ENCODE results near the gene TLX1.

TLX1 gene

DNA sequence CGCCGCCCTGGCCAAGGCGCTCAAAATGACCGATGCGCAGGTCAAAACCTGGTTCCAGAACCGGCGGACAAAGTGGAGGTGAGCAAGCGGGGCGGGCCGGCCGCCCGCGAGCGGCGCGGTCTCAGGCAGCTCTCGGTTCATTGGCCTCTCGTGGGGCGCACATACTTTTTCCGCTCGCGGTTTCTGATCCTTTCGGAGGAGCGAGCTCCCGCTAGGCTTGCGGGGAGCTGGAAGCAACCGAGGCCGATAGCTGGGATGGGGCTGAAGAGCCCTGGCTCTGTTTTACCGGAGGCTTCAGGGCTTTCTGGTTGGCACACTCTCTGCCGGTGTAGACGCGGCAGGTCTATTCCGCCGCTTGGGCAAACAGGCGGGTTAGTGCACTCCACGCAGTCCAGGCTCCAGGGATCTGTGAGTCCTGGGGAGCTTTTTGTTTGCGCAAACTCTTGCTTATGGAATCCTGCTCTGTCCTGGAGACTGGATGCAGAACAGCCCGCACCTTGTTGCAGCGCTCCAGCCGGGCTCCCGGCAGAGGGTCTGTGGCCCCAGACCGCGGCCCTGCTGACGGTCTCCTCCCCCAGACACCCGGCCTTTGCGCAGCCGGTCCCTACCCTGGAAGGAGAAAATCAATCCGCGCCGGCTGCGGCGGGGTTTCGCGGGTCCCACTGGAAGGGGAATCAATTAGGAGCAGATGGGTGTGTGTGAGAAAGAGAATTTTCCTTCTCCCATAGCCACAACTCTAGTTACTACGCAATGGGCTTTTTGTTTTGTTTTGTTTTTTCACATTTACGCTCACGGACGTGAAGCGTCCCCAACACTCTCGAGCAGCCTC lies 3.4 kb downstream of the TLX1 start:
- TF ChIP-seq CEBPB (IDR thresholded peaks at IDR 0.05) (no peak), TEAD4 (IDR thresholded peaks at IDR 0.05) (no peak), EGR1 (IDR thresholded peaks at IDR 0.05) (no peak)
- TF ChIP-seq, protein P1, sequence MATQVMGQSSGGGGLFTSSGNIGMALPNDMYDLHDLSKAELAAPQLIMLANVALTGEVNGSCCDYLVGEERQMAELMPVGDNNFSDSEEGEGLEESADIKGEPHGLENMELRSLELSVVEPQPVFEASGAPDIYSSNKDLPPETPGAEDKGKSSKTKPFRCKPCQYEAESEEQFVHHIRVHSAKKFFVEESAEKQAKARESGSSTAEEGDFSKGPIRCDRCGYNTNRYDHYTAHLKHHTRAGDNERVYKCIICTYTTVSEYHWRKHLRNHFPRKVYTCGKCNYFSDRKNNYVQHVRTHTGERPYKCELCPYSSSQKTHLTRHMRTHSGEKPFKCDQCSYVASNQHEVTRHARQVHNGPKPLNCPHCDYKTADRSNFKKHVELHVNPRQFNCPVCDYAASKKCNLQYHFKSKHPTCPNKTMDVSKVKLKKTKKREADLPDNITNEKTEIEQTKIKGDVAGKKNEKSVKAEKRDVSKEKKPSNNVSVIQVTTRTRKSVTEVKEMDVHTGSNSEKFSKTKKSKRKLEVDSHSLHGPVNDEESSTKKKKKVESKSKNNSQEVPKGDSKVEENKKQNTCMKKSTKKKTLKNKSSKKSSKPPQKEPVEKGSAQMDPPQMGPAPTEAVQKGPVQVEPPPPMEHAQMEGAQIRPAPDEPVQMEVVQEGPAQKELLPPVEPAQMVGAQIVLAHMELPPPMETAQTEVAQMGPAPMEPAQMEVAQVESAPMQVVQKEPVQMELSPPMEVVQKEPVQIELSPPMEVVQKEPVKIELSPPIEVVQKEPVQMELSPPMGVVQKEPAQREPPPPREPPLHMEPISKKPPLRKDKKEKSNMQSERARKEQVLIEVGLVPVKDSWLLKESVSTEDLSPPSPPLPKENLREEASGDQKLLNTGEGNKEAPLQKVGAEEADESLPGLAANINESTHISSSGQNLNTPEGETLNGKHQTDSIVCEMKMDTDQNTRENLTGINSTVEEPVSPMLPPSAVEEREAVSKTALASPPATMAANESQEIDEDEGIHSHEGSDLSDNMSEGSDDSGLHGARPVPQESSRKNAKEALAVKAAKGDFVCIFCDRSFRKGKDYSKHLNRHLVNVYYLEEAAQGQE (IDR thresholded peaks at IDR 0.05; ENCODE audit: low read depth): no peak
- TF ChIP-seq, protein P2, sequence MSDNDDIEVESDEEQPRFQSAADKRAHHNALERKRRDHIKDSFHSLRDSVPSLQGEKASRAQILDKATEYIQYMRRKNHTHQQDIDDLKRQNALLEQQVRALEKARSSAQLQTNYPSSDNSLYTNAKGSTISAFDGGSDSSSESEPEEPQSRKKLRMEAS (IDR thresholded peaks at IDR 0.05): no peak

DNA sequence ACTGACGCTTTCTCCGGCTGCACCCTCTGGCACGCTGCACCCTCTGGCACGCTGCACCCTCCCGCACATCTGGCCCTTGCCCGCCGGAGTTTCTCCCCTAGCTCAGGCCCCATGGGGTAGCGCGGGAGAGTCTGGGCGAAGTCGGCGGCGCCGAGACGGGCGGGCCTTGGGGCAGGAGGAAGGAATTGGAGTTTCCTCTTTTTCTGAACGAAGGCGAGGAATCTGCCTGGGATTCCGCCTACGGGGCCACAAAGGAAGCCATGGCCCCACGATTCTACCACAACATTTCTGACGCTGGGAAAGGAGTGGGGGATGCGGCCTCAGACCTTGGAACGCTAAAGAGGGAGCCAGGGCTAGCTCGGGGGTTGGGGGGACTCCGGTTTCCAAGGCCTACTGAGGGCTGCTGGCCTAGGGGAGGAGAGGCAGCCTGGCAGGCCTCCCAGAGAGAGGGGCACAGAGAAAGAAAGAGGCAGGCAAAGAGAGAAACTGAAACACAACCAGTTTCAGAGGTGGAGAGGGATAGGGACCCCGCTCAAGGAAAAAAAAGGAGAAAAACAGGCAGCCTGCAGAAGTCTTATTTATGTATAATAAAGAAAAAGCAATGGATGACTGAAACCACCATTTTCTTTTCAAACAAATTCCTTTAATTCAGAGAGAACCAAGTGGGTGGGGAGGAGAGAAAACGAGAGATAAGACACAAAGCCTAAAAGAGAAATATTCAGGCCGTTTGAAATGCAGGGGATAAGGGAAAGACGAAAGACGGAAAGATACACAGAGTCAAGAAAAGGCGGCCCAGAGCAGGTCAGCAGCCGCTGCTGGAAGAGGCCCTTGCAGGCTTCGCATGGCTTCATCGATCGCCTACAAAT lies 4.3 kb downstream of the TLX1 start:
- TF ChIP-seq TEAD4 (IDR thresholded peaks at IDR 0.05) (no peak), TAF1 (IDR thresholded peaks at IDR 0.05; ENCODE audit: low read depth) (no peak), EP300 (IDR thresholded peaks at IDR 0.05; ENCODE audit: borderline replicate concordance) (no peak), FOXM1 (IDR thresholded peaks at IDR 0.05; ENCODE audit: borderline replicate concordance, low read depth) (no peak), NFIC (IDR thresholded peaks at IDR 0.05) (no peak), EGR1 (IDR thresholded peaks at IDR 0.05) (no peak), CREB1 (IDR thresholded peaks at IDR 0.05; ENCODE audit: low read depth) (no peak), TCF12 (IDR thresholded peaks at IDR 0.05; ENCODE audit: low read depth) (no peak), CEBPB (IDR thresholded peaks at IDR 0.05) (no peak), RAD21 (IDR thresholded peaks at IDR 0.05; ENCODE audit: low read depth) (no peak), ZBTB7A (IDR thresholded peaks at IDR 0.05; ENCODE audit: low read depth) (no peak), YY1 (IDR thresholded peaks at IDR 0.05; ENCODE audit: low read depth) (no peak)
- TF ChIP-seq, protein P3, sequence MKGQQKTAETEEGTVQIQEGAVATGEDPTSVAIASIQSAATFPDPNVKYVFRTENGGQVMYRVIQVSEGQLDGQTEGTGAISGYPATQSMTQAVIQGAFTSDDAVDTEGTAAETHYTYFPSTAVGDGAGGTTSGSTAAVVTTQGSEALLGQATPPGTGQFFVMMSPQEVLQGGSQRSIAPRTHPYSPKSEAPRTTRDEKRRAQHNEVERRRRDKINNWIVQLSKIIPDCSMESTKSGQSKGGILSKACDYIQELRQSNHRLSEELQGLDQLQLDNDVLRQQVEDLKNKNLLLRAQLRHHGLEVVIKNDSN (IDR thresholded peaks at IDR 0.05): no peak
- TF ChIP-seq, protein P1 (IDR thresholded peaks at IDR 0.05; ENCODE audit: low read depth): no peak
- TF ChIP-seq, protein P2 (IDR thresholded peaks at IDR 0.05): no peak

DNA sequence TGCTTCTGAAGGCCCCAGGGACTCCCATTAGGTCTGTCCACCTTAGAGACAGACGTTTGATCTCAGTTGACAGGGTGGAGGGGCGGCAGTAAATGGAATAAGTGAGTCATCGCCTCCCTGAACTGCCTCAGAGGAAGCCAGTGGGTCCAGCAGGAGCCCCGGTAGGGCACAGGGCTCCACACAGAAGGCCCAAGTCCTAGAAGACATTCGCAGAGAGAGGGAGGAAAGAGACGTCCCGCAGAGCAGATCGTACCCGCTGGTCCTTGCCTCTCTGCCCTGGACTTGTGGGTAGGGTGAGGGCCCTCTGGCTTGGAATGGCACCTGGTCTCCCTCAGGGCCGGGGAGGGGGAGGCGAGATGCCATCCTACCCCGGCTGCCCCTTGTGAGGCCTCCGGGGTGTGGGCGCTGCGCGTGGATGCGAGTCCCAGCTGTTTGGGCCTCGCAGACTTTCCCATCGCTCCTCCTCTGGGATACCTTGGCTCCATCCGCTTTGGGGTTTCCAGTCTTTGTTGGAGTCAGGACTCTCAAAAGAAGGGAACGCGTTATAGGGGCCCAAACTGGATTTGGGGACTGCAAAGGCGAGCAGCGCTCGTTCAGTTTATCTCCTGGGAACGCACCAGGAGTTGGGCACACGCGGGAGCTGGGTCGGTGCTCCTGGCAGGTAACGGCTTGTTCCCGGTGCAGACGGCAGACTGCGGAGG lies 5.1 kb downstream of the TLX1 start:
- TF ChIP-seq TAF1 (IDR thresholded peaks at IDR 0.05; ENCODE audit: low read depth) (no peak), ZBTB7A (IDR thresholded peaks at IDR 0.05; ENCODE audit: low read depth) (no peak), EP300 (IDR thresholded peaks at IDR 0.05; ENCODE audit: borderline replicate concordance) (no peak), NFIC (IDR thresholded peaks at IDR 0.05) (no peak), TEAD4 (IDR thresholded peaks at IDR 0.05) (no peak), TCF12 (IDR thresholded peaks at IDR 0.05; ENCODE audit: low read depth) (no peak), RAD21 (IDR thresholded peaks at IDR 0.05; ENCODE audit: low read depth) (no peak), YY1 (IDR thresholded peaks at IDR 0.05; ENCODE audit: low read depth) (no peak), CEBPB (IDR thresholded peaks at IDR 0.05) (no peak), CREB1 (IDR thresholded peaks at IDR 0.05; ENCODE audit: low read depth) (no peak), EGR1 (IDR thresholded peaks at IDR 0.05) (no peak), FOXM1 (IDR thresholded peaks at IDR 0.05; ENCODE audit: borderline replicate concordance, low read depth) (no peak)
- TF ChIP-seq, protein P1 (IDR thresholded peaks at IDR 0.05; ENCODE audit: low read depth): no peak
- TF ChIP-seq, protein P2 (IDR thresholded peaks at IDR 0.05): no peak
- TF ChIP-seq, protein P3 (IDR thresholded peaks at IDR 0.05): no peak

Measured in Ishikawa (cell line).